ENCODE results near the gene ZNF260.
A peak's percentile ranks its signal among the peaks of the same experiment; 100 is the strongest.
"Not testable (repeated sequence)": the region's sequence is repeated elsewhere in the genome, so short reads cannot be mapped to it uniquely, and the experiment has no call there.

ZNF260 gene

DNA sequence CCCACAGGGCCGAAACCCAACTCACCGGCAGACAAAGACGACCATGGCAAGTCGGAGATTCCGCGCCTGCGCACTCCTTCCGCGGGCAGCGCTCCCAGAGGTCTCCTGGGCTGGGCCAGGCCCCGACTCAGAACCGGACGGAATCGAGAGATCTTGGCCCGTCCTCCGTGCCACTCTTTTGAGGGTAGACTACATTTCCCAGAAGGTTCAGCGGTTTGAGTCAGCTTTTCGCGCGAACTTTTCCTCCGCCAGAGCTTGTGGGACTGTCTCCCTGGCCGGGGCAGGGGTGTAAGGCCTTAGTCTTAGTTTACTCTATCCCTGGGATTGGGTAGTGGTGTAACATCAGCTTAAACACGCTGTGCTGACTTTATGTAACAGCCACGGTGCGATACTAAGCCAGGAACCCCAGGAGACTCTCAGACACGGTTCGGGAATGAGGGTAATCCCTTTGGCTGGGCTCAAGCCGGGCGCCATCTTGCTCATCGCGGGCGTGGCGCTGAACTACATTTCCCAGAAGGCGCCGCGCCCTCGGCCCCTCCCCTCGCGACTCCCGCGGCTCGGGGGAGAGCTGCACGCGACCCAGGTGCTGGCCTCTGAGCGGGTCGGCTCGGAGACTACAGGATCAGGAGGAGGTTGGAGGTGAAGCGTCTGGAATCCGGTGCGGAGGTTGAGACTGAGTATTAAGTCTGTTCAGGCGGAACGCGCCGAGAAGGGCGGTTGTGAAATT, at the start of gene ZNF260:
Gene ZNF260 (minus strand): TSS at position 78 of the 727 bp plus-strand sequence. CDS start 13,033 bp downstream, outside the sequence.
- DNase-seq = peak; percentile 93

- DNase-seq = no peak
Measured at GRCh38 chr19:36577271-36577996, 49.4 kb upstream of the ZNF260 start.

DNA sequence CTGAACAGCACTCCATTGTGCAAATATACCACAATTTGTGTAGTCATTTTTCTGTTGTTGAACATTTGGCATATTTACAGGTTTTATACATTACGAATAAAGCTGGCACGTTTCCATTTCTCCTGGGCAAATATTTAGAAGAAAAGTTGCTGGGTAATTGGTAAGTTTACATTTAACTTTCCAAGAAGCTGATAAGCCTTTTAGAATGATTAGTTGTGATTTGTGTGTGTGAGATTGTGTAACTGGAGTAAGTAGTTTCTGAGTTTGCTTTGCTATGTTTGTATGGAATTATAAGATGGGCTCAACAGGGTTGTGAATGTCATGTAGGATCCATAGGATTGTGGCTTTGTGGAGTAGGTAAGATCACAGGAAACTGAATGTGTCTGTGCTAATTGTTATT, 46.7 kb upstream of the ZNF260 start:
- DNase-seq = no peak

DNA sequence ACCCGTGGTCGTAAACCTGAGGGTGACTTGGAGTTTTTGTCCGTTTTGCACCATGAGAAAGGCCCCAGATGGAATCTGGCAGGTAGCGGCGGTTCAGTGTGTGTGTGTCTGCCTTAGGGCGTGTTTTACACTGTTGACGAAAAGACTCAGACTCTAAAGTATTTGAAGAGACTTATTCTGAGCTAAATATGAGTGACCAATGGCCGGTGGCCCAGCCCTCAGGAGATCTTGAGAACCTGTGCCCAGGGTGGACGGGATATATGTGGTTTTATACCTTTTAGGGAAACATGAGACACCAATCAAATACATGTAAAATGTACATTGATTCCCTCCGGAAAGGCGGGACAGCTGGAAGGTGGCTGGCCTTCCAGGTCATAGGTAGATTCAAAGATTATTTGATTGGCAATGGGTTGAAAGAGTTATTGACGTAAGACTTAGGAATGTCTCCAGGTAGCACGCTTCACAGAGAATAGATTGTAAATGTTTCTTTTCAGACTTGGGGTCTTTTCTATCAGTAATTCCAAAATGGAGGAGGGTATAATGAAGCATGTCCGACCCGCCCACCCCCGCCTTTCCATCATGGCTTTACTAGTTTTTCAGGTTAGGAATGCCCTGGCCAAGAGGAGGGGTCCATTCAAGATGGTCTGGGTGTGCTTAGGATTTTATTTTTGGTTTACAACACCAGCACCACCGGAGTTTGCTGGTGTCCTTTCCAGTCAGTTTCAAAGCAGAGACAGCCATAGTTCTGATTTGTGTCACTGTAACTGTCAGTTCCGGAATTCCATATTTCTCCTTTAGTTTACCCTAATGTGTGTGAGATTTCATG, 46.0 kb upstream of the ZNF260 start:
- DNase-seq = no peak

DNA sequence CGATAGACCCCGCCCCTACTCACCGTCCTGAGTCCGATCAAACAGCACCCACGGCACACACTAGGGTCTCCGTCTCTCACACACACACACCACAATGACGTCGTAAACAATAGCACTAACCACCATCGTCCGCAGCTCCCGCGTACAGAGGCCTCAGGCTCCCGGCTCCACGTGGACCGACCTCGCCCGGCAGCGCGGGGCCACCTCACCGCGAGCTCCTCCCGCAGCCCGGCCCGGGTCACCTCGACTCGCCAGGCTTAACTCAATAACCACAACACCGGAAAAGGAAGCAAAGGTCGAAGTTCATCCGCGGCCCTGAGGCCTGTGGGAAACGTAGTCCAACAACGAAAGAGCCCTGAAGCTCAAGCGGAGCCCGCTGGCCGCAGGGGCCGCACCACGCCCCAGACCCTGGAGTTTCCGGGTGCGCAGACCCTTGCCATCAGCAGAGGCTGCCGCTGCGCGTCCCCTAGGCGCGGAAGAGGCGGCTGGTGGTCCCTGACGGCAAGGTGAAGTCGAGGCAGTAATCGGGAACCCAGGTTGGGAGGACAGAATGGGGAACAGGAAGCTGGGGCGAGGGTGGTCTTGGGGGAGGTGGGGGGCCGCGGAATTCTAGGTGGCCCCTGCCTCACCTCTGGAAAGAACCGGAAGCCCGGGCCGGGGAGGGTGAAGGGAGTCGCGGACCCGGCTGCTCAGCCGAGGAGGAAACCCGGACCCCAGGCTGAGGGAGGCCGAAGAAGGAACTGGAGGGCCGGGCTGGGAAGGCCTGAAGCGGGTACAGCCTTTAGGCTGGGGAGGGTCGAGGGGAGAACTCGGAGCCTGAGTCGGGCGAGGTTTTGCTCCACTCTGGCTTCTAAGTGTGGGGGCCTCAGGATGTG, 45.2 kb upstream of the ZNF260 start, which contains the start of gene ZNF529:
Gene ZNF529 (minus strand): TSS at position 273 of the 875 bp plus-strand sequence. CDS start 946 bp downstream, outside the sequence.
- peak; percentile 83 for DNase-seq

DNA sequence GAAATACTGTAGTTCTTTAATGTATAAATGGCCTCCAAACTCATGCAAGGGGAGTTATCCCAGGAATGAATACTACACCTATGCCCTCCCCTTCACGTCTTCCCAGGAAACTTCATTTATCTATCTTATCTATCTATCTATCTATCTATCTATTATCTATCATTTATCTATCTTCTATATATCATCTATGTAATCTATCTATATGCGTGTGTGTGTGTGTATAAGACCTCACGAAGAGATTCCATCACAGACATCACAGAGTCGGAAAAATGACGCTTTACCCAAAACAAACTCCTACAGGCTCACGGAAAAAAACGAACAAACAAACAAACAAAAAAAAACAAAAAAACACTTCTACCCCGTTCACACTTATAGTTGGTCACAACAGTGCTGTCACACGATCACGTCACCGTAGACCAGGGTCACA, 44.5 kb upstream of the ZNF260 start:
- DNase-seq = no peak

DNA sequence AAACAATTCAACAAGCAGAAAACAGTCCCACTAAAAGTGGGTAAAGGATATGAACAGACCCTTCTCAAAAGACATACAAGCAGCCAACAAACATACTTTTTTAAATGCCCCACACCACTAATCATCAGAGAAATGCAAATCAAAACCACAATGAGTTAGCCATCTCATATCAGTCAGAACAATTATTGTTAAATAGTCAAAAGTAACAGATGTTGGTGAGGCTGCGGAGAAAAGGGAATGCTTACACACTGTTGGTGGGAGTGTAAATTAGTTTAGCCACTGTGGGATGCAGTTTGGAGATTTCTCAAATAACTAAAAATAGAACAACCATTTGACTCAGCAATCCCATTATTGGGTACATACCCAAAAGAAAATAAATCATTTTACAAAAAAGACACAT, 36.3 kb upstream of the ZNF260 start:
- no peak for DNase-seq

- DNase-seq = no peak
Measured at GRCh38 chr19:36547001-36547732, 19.1 kb upstream of the ZNF260 start.

- DNase-seq = peak; percentile 40
Measured at GRCh38 chr19:36528921-36529518, 949 bp upstream of the ZNF260 start.

DNA sequence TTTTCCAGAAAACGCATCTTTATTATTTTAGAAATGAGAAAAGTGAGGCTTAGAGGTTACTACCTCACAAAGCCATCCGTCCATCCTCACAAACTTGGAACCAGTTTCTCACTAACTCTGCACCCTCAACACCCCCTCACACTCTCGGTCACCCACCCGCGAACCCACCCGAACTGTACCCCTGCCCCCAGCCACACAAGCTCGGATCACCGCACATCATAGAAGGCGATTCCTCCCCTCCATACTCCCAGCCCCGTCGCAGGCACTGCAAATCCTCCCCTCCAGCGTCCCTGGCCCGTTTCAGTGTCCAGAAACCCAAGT, 238 bp downstream of the ZNF260 start:
- no peak for DNase-seq

- DNase-seq = no peak
Measured at GRCh38 chr19:36527341-36527740, 730 bp downstream of the ZNF260 start.

DNA sequence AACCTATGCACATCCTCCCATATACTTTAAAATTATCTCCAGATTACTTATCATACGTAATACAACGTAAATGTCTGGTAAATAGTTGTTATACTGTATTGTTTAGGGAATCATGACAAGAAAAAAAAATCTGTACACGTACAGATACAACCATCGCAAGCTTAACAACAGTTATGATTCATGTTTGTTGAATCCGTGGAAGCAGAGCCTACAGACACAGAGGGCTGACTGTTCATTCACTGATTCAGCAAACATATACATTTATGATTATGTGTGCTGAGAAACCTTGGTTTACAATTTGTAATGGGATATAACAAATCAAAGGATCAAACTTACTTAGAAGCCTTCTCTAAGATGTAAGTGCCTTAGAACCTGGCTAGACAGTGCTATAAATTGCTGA, 1.5 kb downstream of the ZNF260 start:
- DNase-seq = no peak

DNA sequence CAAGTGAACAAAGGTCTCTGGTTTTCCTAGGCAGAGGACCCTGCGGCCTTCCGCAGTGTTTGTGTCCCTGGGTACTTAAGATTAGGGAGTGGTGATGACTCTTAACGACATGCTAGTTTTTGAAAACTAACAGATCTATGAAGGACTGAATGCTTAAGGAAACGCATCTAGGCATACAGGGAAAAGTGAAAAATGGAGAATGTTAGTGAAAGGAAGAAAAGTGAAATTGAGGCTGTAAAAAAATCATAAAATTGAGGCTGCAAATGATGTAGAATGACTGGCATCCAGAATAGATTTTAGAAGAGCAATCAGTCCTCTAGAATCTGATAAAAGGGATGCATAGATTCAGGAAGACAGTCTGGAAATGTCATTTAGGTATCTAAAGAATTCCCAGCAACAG, 3.5 kb downstream of the ZNF260 start:
- no peak for DNase-seq

DNA sequence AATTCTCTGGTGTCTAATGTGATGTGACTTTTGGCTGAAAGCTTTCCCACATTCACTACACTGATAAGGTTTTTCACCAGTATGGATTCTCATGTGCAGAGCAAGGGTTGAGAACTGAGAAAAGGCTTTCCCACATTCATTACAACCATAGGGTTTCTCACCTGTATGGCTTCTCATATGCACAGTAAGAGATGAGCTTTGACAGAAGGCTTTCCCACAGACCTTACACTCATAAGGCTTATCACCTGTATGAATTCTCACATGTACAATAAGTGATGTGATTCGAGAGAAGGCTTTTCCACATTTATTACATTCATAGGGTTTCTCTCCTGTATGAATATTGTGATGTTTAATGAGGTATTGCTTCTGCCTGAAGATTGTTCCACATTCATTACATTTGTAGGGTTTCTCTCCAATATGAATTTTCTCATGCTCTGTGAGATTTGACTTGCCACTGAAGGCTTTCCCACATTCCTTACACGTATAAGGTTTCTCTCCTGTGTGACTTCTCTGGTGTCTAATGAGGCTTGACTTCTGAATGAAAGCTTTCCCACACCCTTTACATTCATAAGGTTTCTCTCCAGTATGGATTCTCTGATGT, 14.0 kb downstream of the ZNF260 start:
- no peak for DNase-seq

GRCh38 chr19:36508325-36508724, 19.7 kb downstream of the ZNF260 start:
- DNase-seq = no peak

DNA sequence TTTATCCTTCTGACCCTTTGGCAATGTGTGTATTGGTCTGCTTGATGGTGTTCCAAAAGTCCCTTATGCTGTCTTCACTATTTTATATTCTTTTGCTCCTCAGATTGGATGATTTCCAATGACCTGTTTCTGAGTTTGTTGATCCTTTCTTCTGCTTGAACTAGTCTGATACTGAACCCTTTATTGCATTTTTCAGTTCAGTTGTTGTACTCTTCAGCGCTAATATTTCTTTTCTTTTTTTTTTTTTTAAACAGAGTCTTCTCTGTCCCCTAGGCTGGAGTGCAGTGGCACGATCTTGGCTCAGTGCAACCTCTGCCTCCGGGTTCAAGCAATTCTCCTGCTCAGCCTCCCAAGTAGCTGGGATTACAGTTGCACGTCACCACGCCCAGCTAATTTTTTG, 26.1 kb downstream of the ZNF260 start:
- no peak for DNase-seq

DNA sequence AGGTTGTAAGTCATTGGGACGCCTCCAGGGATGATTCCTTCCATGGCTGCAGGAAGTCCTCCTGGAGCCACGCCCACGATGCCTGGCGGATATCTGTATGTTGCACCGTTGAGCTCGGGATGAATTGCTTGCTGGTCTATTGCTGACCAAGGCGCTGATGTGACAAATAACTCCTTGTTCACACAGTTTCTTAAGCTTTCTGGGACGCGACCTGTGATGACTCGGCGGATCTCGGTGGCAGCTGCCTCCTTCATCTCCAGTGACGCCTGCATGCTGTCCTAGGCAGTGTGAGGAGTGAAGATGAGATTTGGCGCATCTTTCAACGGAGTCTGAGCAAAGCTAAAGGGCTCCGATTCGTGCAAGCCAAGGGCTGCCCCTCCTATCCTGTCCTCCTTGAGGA, 31.1 kb downstream of the ZNF260 start:
- no peak for DNase-seq

- peak; percentile 37 for DNase-seq
Measured at GRCh38 chr19:36492689-36493453, 35.2 kb downstream of the ZNF260 start.

DNA sequence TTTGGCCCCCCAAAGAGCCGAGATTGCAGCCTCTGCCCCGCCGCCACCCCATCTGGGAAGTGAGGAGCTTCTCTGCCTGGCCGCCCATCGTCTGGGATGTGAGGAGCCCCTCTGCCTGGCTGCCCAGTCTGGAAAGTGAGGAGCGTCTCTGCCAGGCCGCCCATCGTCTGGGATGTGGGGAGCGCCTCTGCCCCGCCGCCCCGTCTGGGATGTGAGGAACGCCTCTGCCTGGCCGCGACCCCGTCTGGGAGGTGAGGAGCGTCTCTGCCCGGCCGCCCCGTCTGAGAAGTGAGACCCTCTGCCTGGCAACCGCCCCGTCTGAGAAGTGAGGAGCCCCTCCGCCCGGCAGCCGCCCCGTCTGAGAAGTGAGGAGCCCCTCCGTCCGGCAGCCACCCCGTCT, 37.2 kb downstream of the ZNF260 start:
- not testable (repeated sequence) for DNase-seq

- peak; percentile 72 for DNase-seq
Measured at GRCh38 chr19:36489920-36490415, 38.1 kb downstream of the ZNF260 start.
